Epithelial cell of proximal tubule (primary cell): Measurements from ENCODE around the gene ZAR1L. TPM values are rescaled to one million over a fixed set of nuclear protein-coding genes. Genes with fewer than 3 reads are reported as not detected.

Experiments
- DNase-seq: peaks from one replicate; pipeline ENCODE4 v3.0.0-alpha.2; 2011; ENCODE audit warnings: low read depth
- H3K4me3 ChIP-seq: 2 replicates; pipeline ENCODE4 v1.5.1; 2011; ENCODE audit warnings: low read depth, mild to moderate bottlenecking, low read length
- CTCF ChIP-seq: conservative IDR thresholded peaks from 2 replicates; pipeline ENCODE4 v1.5.1; 2012; ENCODE audit warnings: low read depth, mild to moderate bottlenecking, low read length
- total RNA-seq: library from RNA; depleted of rRNA; stranded (reverse); fragments of >200 nt; gene quantifications from 2 replicates; pipeline ENCODE4 v1.2.3, GENCODE V29; 2015

ZAR1L gene
- total RNA-seq, 1 donor from 2014 or later: not detected

GRCh38 chr13:32257649-32258048 lies 57.5 kb downstream of the ZAR1L start:
- no peak overlapping the region for H3K4me3 ChIP-seq
- no peak for TF ChIP-seq CTCF
- no peak for DNase-seq

GRCh38 chr13:32256243-32256642 lies 58.9 kb downstream of the ZAR1L start:
- H3K4me3 ChIP-seq: no peak overlapping the region
- TF ChIP-seq CTCF: no peak
- DNase-seq: no peak

GRCh38 chr13:32255724-32256109 lies 59.4 kb downstream of the ZAR1L start:
- H3K4me3 ChIP-seq: no peak overlapping the region
- no peak for TF ChIP-seq CTCF

GRCh38 chr13:32254916-32255723 lies 60.0 kb downstream of the ZAR1L start:
- H3K4me3 ChIP-seq: no peak overlapping the region
- DNase-seq: no peak
- TF ChIP-seq CTCF: no peak

More at GRCh38 chr13:32255724-32256109, 59.4 kb downstream of the ZAR1L start:
- DNase-seq: no peak

DNA sequence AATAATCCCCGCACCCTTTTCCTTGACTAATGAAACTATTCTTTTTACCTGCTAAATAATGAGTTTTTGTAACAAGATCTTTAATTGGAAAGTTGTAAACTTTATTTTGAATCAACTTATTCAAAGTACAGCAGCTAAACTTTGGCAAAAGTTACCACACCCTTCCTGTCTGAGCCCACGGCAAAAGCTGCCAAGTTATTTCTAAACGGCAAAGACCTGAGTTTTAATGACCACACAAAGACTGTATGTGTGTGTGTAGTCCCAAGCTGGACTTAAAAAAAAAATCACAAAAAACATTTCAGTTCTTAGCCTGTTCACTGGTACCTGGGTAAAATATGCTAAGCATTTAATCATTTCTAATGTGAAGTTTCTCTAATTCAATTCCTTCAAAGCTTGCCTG lies 60.7 kb downstream of the ZAR1L start:
- DNase-seq: no peak
- no peak for TF ChIP-seq CTCF
- no peak overlapping the region for H3K4me3 ChIP-seq

GRCh38 chr13:32253911-32254399 lies 61.2 kb downstream of the ZAR1L start:
- DNase-seq: no peak
- no peak for TF ChIP-seq CTCF
- H3K4me3 ChIP-seq: no peak overlapping the region

Other genes with a start within 250 kb of the ZAR1L start
- gene BRCA2, start 145 bp upstream of the ZAR1L start, total RNA-seq: 7.6 and 10.1 TPM in 2 replicates
- gene N4BP2L1, start 112.8 kb upstream of the ZAR1L start, total RNA-seq: 2.0 and 3.6 TPM in 2 replicates
- gene N4BP2L2, start 223.4 kb upstream of the ZAR1L start, total RNA-seq: 28.6 and 38.7 TPM in 2 replicates